Measurements from ENCODE around the gene PTP4A1. TPM values are rescaled to one million over a fixed set of nuclear protein-coding genes. Genes with fewer than 3 reads are reported as not detected.

PTP4A1 gene
- total and polyA plus RNA-seq, 2 of the 4 experiments (the other 2 are of a cell fraction) = 31.2 to 53.1 TPM

GRCh38 chr6:63599243-63599642 is 27.0 kb downstream of the PTP4A1 start (continued):
- TF ChIP-seq MAZ (IDR thresholded peaks at IDR 0.05; ENCODE audit: borderline replicate concordance, low read depth, low read length) = no peak
- TF ChIP-seq BHLHE40 (IDR thresholded peaks at IDR 0.05; ENCODE audit: low read depth, low read length) = no peak
- no peak for TF ChIP-seq RAD21 (IDR thresholded peaks at IDR 0.05; ENCODE audit: low read length)
- no peak for TF ChIP-seq NFE2L2 (IDR thresholded peaks at IDR 0.05; ENCODE audit: low read depth, low read length)
- TF ChIP-seq RCOR1 (IDR thresholded peaks at IDR 0.05; ENCODE audit: insufficient replicate concordance, low read length) = no peak
- no peak for TF ChIP-seq SMC3 (IDR thresholded peaks at IDR 0.05; ENCODE audit: low read depth, low read length)
- no peak for TF ChIP-seq POLR2A (IDR thresholded peaks at IDR 0.05; ENCODE audit: low read depth, low read length)

- ChIA-PET CTCF (no interaction called here), POLR2A (ENCODE audit: unreplicated experiment) (no interaction called here)
- H2BK120ac ChIP-seq (ENCODE audit: low read depth, low read length) = no peak overlapping the region
- DNase-seq = no peak
- no peak overlapping the region for H3K56ac ChIP-seq (ENCODE audit: extremely low read depth, insufficient read depth, low read length)
- no peaks in the 10 kb centered on the region for H3K4me1 ChIP-seq (ENCODE audit: control insufficient read depth, insufficient read depth, low read length)
- dilution Hi-C loops (cut with HindIII; ENCODE audit: low sequenced_read_pairs, unreplicated experiment) (no loop called here), in situ Hi-C loops (cut with MboI; ENCODE audit: low sequenced_read_pairs) (no loop called here), intact Hi-C loops (cut with micrococcal nuclease) (no loop called here)
- no peak overlapping the region for H3K14ac ChIP-seq (replicated peaks; ENCODE audit: low read depth, low read length)
- no peak overlapping the region for H2BK15ac ChIP-seq (ENCODE audit: low read depth, low read length)
- H3K4me3 ChIP-seq (ENCODE audit: insufficient read depth, low read depth, low read length) = no peak overlapping the region
- H3K23ac ChIP-seq (ENCODE audit: low read depth, low read length) = no peak overlapping the region
- no peak overlapping the region for H4K91ac ChIP-seq (ENCODE audit: insufficient read depth, low read depth, low read length)
- no peaks in the 10 kb centered on the region for H3K27me3 ChIP-seq (ENCODE audit: control insufficient read depth, insufficient read depth, low read length)
- no peak overlapping the region for H2BK20ac ChIP-seq (ENCODE audit: low read depth, low read length)
- TF ChIP-seq RAD21 (IDR thresholded peaks at IDR 0.05; ENCODE audit: low read length) (no peak), MXI1 (IDR thresholded peaks at IDR 0.05; ENCODE audit: borderline replicate concordance, low read depth, low read length) (no peak), CHD1 (IDR thresholded peaks at IDR 0.05; ENCODE audit: low read depth, low read length) (no peak), FOS (IDR thresholded peaks at IDR 0.05; ENCODE audit: low read depth, low read length) (no peak), ELK1 (IDR thresholded peaks at IDR 0.05; ENCODE audit: borderline replicate concordance, low read depth, low read length) (no peak)
- H2AK9ac ChIP-seq (replicated peaks; ENCODE audit: low read depth, low read length, poor library complexity) = no peak overlapping the region
- H3K18ac ChIP-seq (ENCODE audit: low read depth, low read length) = no peak overlapping the region
- no peak overlapping the region for H3K9ac ChIP-seq (ENCODE audit: low read depth, low read length)
- no peak overlapping the region for H3K27ac ChIP-seq (ENCODE audit: insufficient read depth, low read length)
- no peak for ATAC-seq (ENCODE audit: low read depth)
- no peak overlapping the region for H2AK5ac ChIP-seq (ENCODE audit: low read depth, low read length)
- no peaks in the 10 kb centered on the region for H4K20me1 ChIP-seq (ENCODE audit: insufficient read depth, low read length)
- H2AFZ ChIP-seq (replicated peaks; ENCODE audit: low read length, poor library complexity) = no peak overlapping the region
- H3K4ac ChIP-seq (ENCODE audit: low read depth, low read length) = no peak overlapping the region
- no CpG with 5 or more reads among the region's 6 CpGs for WGBS, 2 experiments (ENCODE audit: extremely low coverage in 2 of 2, insufficient read length in 1 of 2)
- no peaks in the 10 kb centered on the region for H3K79me1 ChIP-seq (ENCODE audit: low read depth in 1 of 2, low read length in 2 of 2)
- no TSS peak for BruUV-seq (replicated peaks)
- H4K5ac ChIP-seq (ENCODE audit: low read depth, low read length) = no peak overlapping the region
- H3K9me3 ChIP-seq (ENCODE audit: control insufficient read depth, insufficient read depth, low read length) = no peaks in the 10 kb centered on the region
- no peak overlapping the region for H4K8ac ChIP-seq (ENCODE audit: low read depth in 2 of 2, low read length in 2 of 2)
- H2BK5ac ChIP-seq (ENCODE audit: low read depth, low read length, poor library complexity, severe bottlenecking) = no peak overlapping the region
- no peaks in the 10 kb centered on the region for H3K9me1 ChIP-seq (ENCODE audit: insufficient read depth, low read length)
- H3K4me2 ChIP-seq (ENCODE audit: low read depth, low read length) = no peak overlapping the region
- H3K36me3 ChIP-seq (ENCODE audit: control insufficient read depth, insufficient read depth, low read length) = no peaks in the 10 kb centered on the region
These were observed 27.9 kb downstream of the PTP4A1 start for GRCh38 chr6:63600136-63600535.
